Transverse colon (tissue), 4 donors: ENCODE data around the gene GTF3C5. TPM values are rescaled to one million over a fixed set of nuclear protein-coding genes. Genes with fewer than 3 reads are reported as not detected.

Source experiments
- DNase-seq: peaks from one replicate; pipeline ENCODE4 v3.0.0-alpha.2; 2019
- H3K27ac ChIP-seq, 4 donors: fragments of 200-600 bp; sonication (generic); 2 replicates each; pipeline ENCODE4 v1.5.1; 2016 to 2018; ENCODE audit warnings: inconsistent platforms in 4 of 4
- H3K27me3 ChIP-seq: fragments of 200-600 bp; sonication (generic); 2 replicates; pipeline ENCODE4 v1.5.1; 2017; ENCODE audit warnings: inconsistent platforms
- H3K36me3 ChIP-seq, 4 donors: fragments of 200-600 bp; sonication (generic); 2 replicates each; pipeline ENCODE4 v1.5.1; 2017 to 2019; ENCODE audit warnings: inconsistent platforms in 4 of 4
- H3K4me1 ChIP-seq, 4 donors: fragments of 200-600 bp; sonication (generic); 2 replicates each; pipeline ENCODE4 v1.5.1; 2017 to 2020; ENCODE audit warnings: inconsistent platforms in 4 of 4
- H3K4me3 ChIP-seq, 4 donors: fragments of 200-600 bp; sonication (generic); 1 replicate in 1 of 4; 2 replicates in 3 of 4; pipeline versions ENCODE4 v1.5.1 to v1.6.1; 2017 to 2019; ENCODE audit warnings: inconsistent platforms in 4 of 4
- H3K9me3 ChIP-seq, 2 donors: fragments of 200-600 bp; sonication (generic); 2 replicates each; pipeline ENCODE4 v1.5.1; 2017 to 2019; ENCODE audit warnings: inconsistent platforms in 2 of 2
- EP300 ChIP-seq: sonication (generic); formaldehyde crosslinking; IDR thresholded peaks from one replicate; pipeline ENCODE4 v1.6.1; 2017; ENCODE audit warnings: antibody characterized with exemption, low read depth
- POLR2A ChIP-seq: fragments of 450-650 bp; IDR thresholded peaks from one replicate; pipeline ENCODE4 v1.6.1; 2016; ENCODE audit warnings: antibody characterized with exemption, mild to moderate bottlenecking, moderate library complexity
- POLR2AphosphoS5 ChIP-seq, 3 donors: sonication (generic); formaldehyde crosslinking; IDR thresholded peaks; one replicate each; pipeline ENCODE4 v1.6.1; 2016; ENCODE audit warnings: antibody characterized with exemption in 3 of 3
- WGBS, 2 donors: methylation state at CpG; one replicate each; pipeline ENCODE4 v1.1.5; 2018; ENCODE audit warnings: low coverage in 1 of 2; 5-methylcytosine and 5-hydroxymethylcytosine counted together
- in situ Hi-C, 4 donors: fragments of 200-750 bp; cut with MboI; loops; one replicate each; pipeline versions ENCODE4 v1.15.0 to v1.15.1; 2017; ENCODE audit warnings: low sequenced_read_pairs in 3 of 4, low pct_ligation_motif_present in 1 of 4, low pct_unique_long_range_greater_than_20kb in 1 of 4
- intact Hi-C: fragments of 100-400 bp; cut with DNase I; formaldehyde crosslinking; loops from one replicate; pipeline ENCODE4 v1.15.1; 2023; ENCODE audit warnings: low total_unique reads
- total RNA-seq, 4 donors: library from RNA; depleted of rRNA; stranded (reverse); fragments of >200 nt; gene quantifications; one replicate each; pipeline ENCODE4 v1.1.0, GENCODE V29; 2016
- TF ChIP-seq, protein P1 (sequence below), 5 experiments: fragments of 200-600 bp in 3 of 5; fragments of 450-650 bp in 2 of 5; sonication (generic) in 3 of 5; IDR thresholded peaks; 1 replicate in 2 of 5; 2 replicates in 3 of 5; pipeline ENCODE4 v1.5.1; 2016 to 2017; ENCODE audit warnings: antibody characterized with exemption in 5 of 5, inconsistent platforms in 3 of 5, mild to moderate bottlenecking in 2 of 5, moderate library complexity in 1 of 5

Gene GTF3C5
- total RNA-seq, 4 donors from 2014 or later: 44.5 to 56.9 (median 50.2) TPM

DNA sequence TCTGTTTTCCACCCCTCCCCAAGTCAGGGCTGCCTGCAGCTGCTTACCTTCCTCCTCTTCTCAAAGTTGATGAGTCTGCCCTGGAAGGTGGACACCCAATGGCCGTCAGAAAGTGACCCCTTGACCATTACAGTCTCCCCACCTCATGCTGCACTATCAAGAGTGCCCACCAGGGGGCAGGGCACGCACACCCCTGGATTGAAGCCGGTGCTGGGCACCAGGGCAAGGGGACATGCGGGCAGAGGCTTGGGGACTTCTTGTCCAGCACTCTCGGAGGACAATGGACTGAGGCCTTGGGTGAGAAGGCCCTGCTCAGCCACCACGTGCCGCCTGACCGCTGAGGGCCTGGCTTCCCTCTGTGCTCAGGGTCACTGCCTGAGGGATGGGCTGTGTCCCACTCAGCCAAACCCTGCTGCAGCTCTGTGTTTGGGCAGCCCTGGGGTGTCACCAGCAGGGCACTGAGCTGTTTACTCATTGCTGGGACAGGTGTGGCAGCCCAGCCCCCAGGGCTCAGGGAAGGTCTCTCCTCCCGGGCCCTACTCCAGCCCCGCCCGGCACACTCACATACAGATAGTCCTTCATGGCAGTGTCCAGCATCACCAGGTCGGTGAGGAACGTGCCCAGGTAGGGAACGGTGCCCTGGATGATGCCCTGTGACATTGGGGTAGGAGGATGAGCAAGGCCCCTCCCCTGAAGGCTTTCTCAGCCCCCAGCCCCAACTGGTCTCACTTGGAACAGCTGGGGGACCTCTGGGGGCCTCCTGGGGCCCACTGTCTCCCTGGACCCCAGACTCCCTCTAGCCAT is 72.6 kb downstream of the GTF3C5 start:
- peak in 1 of 3 donors; percentile 5 for TF ChIP-seq POLR2AphosphoS5 (IDR thresholded peaks at IDR 0.05)
- no peak for TF ChIP-seq EP300
- TF ChIP-seq POLR2A: no peak
- TF ChIP-seq, protein P1, sequence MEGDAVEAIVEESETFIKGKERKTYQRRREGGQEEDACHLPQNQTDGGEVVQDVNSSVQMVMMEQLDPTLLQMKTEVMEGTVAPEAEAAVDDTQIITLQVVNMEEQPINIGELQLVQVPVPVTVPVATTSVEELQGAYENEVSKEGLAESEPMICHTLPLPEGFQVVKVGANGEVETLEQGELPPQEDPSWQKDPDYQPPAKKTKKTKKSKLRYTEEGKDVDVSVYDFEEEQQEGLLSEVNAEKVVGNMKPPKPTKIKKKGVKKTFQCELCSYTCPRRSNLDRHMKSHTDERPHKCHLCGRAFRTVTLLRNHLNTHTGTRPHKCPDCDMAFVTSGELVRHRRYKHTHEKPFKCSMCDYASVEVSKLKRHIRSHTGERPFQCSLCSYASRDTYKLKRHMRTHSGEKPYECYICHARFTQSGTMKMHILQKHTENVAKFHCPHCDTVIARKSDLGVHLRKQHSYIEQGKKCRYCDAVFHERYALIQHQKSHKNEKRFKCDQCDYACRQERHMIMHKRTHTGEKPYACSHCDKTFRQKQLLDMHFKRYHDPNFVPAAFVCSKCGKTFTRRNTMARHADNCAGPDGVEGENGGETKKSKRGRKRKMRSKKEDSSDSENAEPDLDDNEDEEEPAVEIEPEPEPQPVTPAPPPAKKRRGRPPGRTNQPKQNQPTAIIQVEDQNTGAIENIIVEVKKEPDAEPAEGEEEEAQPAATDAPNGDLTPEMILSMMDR (IDR thresholded peaks at IDR 0.05): peak; percentile 97 to 99 (median 98)
- peak; percentile 77 for DNase-seq
- in situ Hi-C loops: loop anchor here in 2 of 4 donors (5.0 kb wide), 1 partner anchor 44 kb away; no protein-coding TSS in a partner anchor
- no peaks in the 10 kb centered on the region for H3K9me3 ChIP-seq
- intact Hi-C loops: no loop called here
- no peak overlapping the region for H3K4me3 ChIP-seq
- H3K4me1 ChIP-seq: peaks cover 0 to 7% (median 0%) of the 10 kb centered on the region in 4 donors
- no peaks in the 10 kb centered on the region for H3K27me3 ChIP-seq
- H3K36me3 ChIP-seq: peaks cover 0 to 79% (median 33%) of the 10 kb centered on the region in 4 donors
- H3K27ac ChIP-seq: peak overlapping the region; percentile 8 to 40 (median 10)
- 23% methylated on average over 12 of the region's 14 CpGs; no CpG with 5 or more reads in 1 of the 2 donors for WGBS, 2 donors

DNA sequence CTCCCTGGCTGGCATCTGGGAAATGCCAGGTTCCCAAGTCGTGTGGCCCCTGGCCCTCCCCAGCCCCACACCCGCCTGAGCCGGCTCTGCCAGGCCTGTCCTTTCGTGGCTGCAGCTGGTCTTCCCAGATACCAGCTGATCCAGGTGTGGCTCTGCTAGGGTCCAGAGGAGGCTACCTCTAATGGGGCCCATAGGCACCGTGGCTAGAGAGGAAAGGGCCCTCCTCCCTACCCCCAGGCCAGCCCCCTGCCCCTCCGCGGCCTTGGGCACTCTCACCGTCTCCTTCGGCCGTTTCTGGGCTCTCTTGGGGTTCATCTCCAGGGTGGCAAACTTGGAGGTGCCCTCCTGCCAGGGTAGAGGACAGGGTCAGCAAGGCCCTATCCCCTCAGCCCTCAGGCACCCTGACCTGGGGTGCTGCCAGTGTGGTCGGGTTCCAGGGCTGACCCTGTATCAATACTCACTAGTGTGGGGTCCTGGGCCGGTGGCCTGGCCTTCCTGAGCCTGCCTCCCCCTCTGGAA is 73.2 kb downstream of the GTF3C5 start:
- peak overlapping the region; percentile 8 to 40 (median 10) for H3K27ac ChIP-seq
- DNase-seq: no peak
- peaks cover 0 to 7% (median 0%) of the 10 kb centered on the region in 4 donors for H3K4me1 ChIP-seq
- in situ Hi-C loops (loop anchor here in 2 of 4 donors (5.0 kb wide), 1 partner anchor 43 kb away; no protein-coding TSS in a partner anchor), intact Hi-C loops (no loop called here)
- no peaks in the 10 kb centered on the region for H3K9me3 ChIP-seq
- no peak overlapping the region for H3K4me3 ChIP-seq
- H3K27me3 ChIP-seq: no peaks in the 10 kb centered on the region
- peaks cover 0 to 79% (median 33%) of the 10 kb centered on the region in 4 donors for H3K36me3 ChIP-seq
- WGBS, 2 donors: 88% methylated on average over 11 of the region's 12 CpGs; no CpG with 5 or more reads in 1 of the 2 donors
- no peak for TF ChIP-seq POLR2AphosphoS5 (IDR thresholded peaks at IDR 0.05)
- TF ChIP-seq, protein P1 (IDR thresholded peaks at IDR 0.05): no peak
- TF ChIP-seq EP300: no peak
- no peak for TF ChIP-seq POLR2A

DNA sequence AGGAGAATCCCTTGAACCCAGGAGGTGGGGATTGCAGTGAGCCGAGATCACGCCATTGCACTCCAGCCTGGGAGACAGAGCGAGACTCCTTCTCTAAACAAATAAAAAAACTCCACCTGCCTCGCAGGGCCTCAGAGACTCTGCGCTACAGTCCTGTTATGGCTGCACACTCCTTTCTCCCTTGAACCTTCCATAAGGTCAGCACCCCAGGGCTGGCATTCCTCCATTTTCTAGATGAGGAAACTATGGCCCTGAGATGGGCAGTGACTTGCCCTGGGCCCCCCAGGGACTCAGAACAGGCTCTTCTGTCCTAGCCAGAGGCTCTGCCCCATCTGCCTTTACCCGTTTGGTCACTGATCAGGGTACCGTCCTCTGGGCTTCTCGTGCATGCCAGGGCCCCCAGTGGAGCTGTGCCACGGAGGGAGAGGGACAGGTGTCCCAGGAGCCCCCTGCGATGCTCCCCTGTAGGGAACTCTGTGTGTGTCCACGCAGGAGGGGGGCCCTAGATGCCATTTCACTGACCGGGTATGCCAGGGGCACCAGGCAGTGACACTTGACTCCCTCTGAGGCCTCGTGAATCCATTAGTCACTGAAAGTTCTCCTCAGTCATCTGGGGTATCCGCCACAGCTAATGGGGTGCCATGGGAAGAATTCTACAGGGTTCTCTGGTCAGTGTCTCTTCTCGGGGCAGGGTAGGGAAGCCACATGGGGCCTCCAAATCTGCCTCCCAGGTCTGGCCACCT is 74.1 kb downstream of the GTF3C5 start:
- no peak overlapping the region for H3K4me3 ChIP-seq
- no peak for TF ChIP-seq POLR2A
- TF ChIP-seq, protein P1 (IDR thresholded peaks at IDR 0.05): no peak
- no peak for TF ChIP-seq POLR2AphosphoS5 (IDR thresholded peaks at IDR 0.05)
- TF ChIP-seq EP300: no peak
- intact Hi-C loops: loop anchor here (1.0 kb wide), 1 partner anchor 42 kb away; no protein-coding TSS in a partner anchor
- peaks cover 0 to 7% (median 0%) of the 10 kb centered on the region in 4 donors for H3K4me1 ChIP-seq
- DNase-seq: no peak
- H3K9me3 ChIP-seq: no peaks in the 10 kb centered on the region
- H3K36me3 ChIP-seq: peaks cover 0 to 81% (median 32%) of the 10 kb centered on the region in 4 donors
- WGBS, 2 donors: 87% methylated on average over 15 of the region's 15 CpGs; no CpG with 5 or more reads in 1 of the 2 donors
- no peak overlapping the region for H3K27ac ChIP-seq
- in situ Hi-C loops: loop anchor here in 2 of 4 donors (5.0 kb wide), 1 partner anchor 42 kb away; no protein-coding TSS in a partner anchor
- H3K27me3 ChIP-seq: no peaks in the 10 kb centered on the region

DNA sequence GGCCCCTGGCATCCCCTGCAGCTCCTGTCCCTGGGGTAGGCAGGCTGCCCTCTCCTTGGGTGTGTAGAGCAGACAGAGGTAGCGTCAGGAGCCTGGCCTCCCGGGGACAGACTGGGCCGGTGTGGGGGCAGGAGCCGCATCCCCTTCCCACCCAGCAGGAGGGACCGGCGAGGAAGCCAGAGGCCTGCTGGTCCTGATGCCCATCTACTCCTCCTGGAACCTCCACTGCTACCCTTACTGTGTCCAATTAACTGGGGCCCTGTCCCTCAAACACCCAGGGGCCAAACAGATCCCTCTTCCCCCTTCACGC is 74.6 kb downstream of the GTF3C5 start:
- no peak for DNase-seq
- TF ChIP-seq EP300: no peak
- in situ Hi-C loops (no loop called here), intact Hi-C loops (loop anchor here (1.0 kb wide), 1 partner anchor 42 kb away; no protein-coding TSS in a partner anchor)
- peaks cover 0 to 81% (median 29%) of the 10 kb centered on the region in 4 donors for H3K36me3 ChIP-seq
- no peak overlapping the region for H3K27ac ChIP-seq
- no peaks in the 10 kb centered on the region for H3K27me3 ChIP-seq
- peaks cover 0 to 7% (median 0%) of the 10 kb centered on the region in 4 donors for H3K4me1 ChIP-seq
- H3K9me3 ChIP-seq: no peaks in the 10 kb centered on the region
- WGBS, 2 donors: 97% methylated on average over 5 of the region's 7 CpGs; no CpG with 5 or more reads in 1 of the 2 donors
- H3K4me3 ChIP-seq: no peak overlapping the region
